Esophagus muscularis mucosa (tissue), 4 donors: ENCODE data around the gene TBCD. TPM values are rescaled to one million over a fixed set of nuclear protein-coding genes. Genes with fewer than 3 reads are reported as not detected.
A peak's percentile ranks its signal among the peaks of the same experiment; 100 is the strongest.

Experiments
- DNase-seq: peaks from one replicate; pipeline ENCODE4 v3.0.0-alpha.2; 2017; ENCODE audit errors: extremely low spot score
- H3K27ac ChIP-seq, 4 donors: fragments of 200-600 bp; sonication (generic); replicated peaks in 1 of 4; 1 replicate in 3 of 4; 2 replicates in 1 of 4; pipeline ENCODE4 v1.5.1; 2016 to 2019; ENCODE audit warnings: mild to moderate bottlenecking in 1 of 4
- H3K27me3 ChIP-seq, 4 donors: fragments of 200-600 bp; sonication (generic); one replicate each; pipeline versions ENCODE4 v1.5.1 to v1.6.0; 2016 to 2019
- H3K36me3 ChIP-seq, 4 donors: fragments of 200-600 bp; sonication (generic); one replicate each; pipeline ENCODE4 v1.5.1; 2016 to 2019
- H3K4me1 ChIP-seq, 4 donors: fragments of 200-600 bp; sonication (generic); one replicate each; pipeline ENCODE4 v1.5.1; 2016 to 2019
- H3K4me3 ChIP-seq, 4 donors: fragments of 200-600 bp; sonication (generic); 1 replicate in 2 of 4; 2 replicates in 2 of 4; pipeline ENCODE4 v1.5.1; 2016 to 2019; ENCODE audit warnings: mild to moderate bottlenecking in 4 of 4, moderate library complexity in 1 of 4
- H3K9me3 ChIP-seq, 4 donors: fragments of 200-600 bp; sonication (generic); 1 replicate in 3 of 4; 2 replicates in 1 of 4; pipeline ENCODE4 v1.5.1; 2016 to 2019
- CTCF ChIP-seq, 3 experiments: fragments of 200-600 bp in 2 of 3; fragments of 450-650 bp in 1 of 3; sonication (generic) in 2 of 3; IDR thresholded peaks; one replicate each; pipeline ENCODE4 v1.5.1; 2017 to 2019; ENCODE audit warnings: antibody characterized with exemption in 3 of 3, mild to moderate bottlenecking in 2 of 3, moderate library complexity in 1 of 3
- EP300 ChIP-seq: sonication (generic); formaldehyde crosslinking; IDR thresholded peaks from one replicate; pipeline ENCODE4 v1.6.1; 2017; ENCODE audit warnings: antibody characterized with exemption
- POLR2A ChIP-seq: fragments of 450-650 bp; IDR thresholded peaks from one replicate; pipeline ENCODE4 v1.6.1; 2017; ENCODE audit warnings: antibody characterized with exemption, moderate library complexity, mild to moderate bottlenecking, low read depth
- POLR2AphosphoS5 ChIP-seq, 2 donors: sonication (generic); formaldehyde crosslinking; IDR thresholded peaks; one replicate each; pipeline ENCODE4 v1.6.1; 2017; ENCODE audit warnings: antibody characterized with exemption in 2 of 2
- WGBS: methylation state at CpG from one replicate; pipeline ENCODE4 v1.1.5; 2018; 5-methylcytosine and 5-hydroxymethylcytosine counted together
- intact Hi-C: fragments of 100-400 bp; cut with DNase I; formaldehyde crosslinking; loops from one replicate; pipeline ENCODE4 v1.15.1; 2023
- total RNA-seq, 4 donors: library from RNA; depleted of rRNA; stranded (reverse); fragments of >200 nt; gene quantifications; one replicate each; pipeline versions ENCODE4 v1.1.0 to v1.2.1, GENCODE V29; 2016

TBCD gene
- total RNA-seq, 4 donors from 2014 or later = 38.1 to 56.7 (median 53.6) TPM

- DNase-seq = no peak
- H3K9me3 ChIP-seq = no peaks in the 10 kb centered on the region
- H3K4me1 ChIP-seq = peaks cover 46 to 80% (median 66%) of the 10 kb centered on the region in 4 donors
- 76% methylated on average over 16 of the region's 17 CpGs for WGBS
- H3K27ac ChIP-seq = peak overlapping the region; percentile 51 to 62 (median 52)
- no peak overlapping the region for H3K4me3 ChIP-seq
- peaks cover 0 to 12% (median 0%) of the 10 kb centered on the region in 4 donors for H3K36me3 ChIP-seq
- H3K27me3 ChIP-seq = no peaks in the 10 kb centered on the region
- peak in 1 of 2 donors; percentile 53 for TF ChIP-seq POLR2AphosphoS5 (IDR thresholded peaks at IDR 0.05)
- no peak for TF ChIP-seq CTCF (IDR thresholded peaks at IDR 0.05)
- no peak for TF ChIP-seq POLR2A
- TF ChIP-seq EP300 = no peak
- intact Hi-C loops = no loop called here
Observed at GRCh38 chr17:82881900-82882714, 130.2 kb downstream of the TBCD start.

- peak overlapping the region in 3 of 4 donors; percentile 51 to 52 (median 51) for H3K27ac ChIP-seq
Observed at GRCh38 chr17:82882715-82883418, 131.0 kb downstream of the TBCD start.

GRCh38 chr17:82883419-82884031, 131.7 kb downstream of the TBCD start:
- H3K4me1 ChIP-seq = peaks cover 43 to 66% (median 54%) of the 10 kb centered on the region in 4 donors
- H3K9me3 ChIP-seq = no peaks in the 10 kb centered on the region
- intact Hi-C loops = no loop called here

More at GRCh38 chr17:82882715-82883418, 131.0 kb downstream of the TBCD start:
- intact Hi-C loops = no loop called here
- WGBS = 96% methylated on average over 39 of the region's 39 CpGs
- Histone ChIP-seq H3K4me1 (peaks cover 43 to 72% (median 60%) of the 10 kb centered on the region in 4 donors), H3K9me3 (no peaks in the 10 kb centered on the region), H3K27me3 (no peaks in the 10 kb centered on the region), H3K4me3 (no peak overlapping the region), H3K36me3 (peaks cover 0 to 12% (median 0%) of the 10 kb centered on the region in 4 donors)
- TF ChIP-seq POLR2AphosphoS5 (IDR thresholded peaks at IDR 0.05) (no peak), POLR2A (no peak), EP300 (no peak), CTCF (IDR thresholded peaks at IDR 0.05) (no peak)
- DNase-seq = no peak

More at GRCh38 chr17:82883419-82884031, 131.7 kb downstream of the TBCD start:
- peak overlapping the region in 2 of 4 donors; percentile 20 to 27 for H3K27ac ChIP-seq
- H3K27me3 ChIP-seq = no peaks in the 10 kb centered on the region
- peaks cover 0 to 12% (median 0%) of the 10 kb centered on the region in 4 donors for H3K36me3 ChIP-seq
- no peak overlapping the region for H3K4me3 ChIP-seq
- TF ChIP-seq CTCF (IDR thresholded peaks at IDR 0.05) = no peak
- no peak for TF ChIP-seq POLR2AphosphoS5 (IDR thresholded peaks at IDR 0.05)
- 92% methylated on average over 17 of the region's 23 CpGs for WGBS
- DNase-seq = no peak
